Heart left ventricle (tissue), 13 donors: ENCODE results near the gene SKAP2.

ENCODE experiments used
- POLR2A ChIP-seq, 2 donors: fragments of 450-650 bp; IDR thresholded peaks; one replicate each; pipeline ENCODE4 v1.6.1; 2017; ENCODE audit warnings: antibody characterized with exemption in 2 of 2, mild to moderate bottlenecking in 2 of 2, moderate library complexity in 2 of 2
- TF ChIP-seq, protein P1 (sequence below), 12 donors: fragments of 200-600 bp; sonication (generic) in 4 of 12; IDR thresholded peaks; one replicate each; pipeline versions ENCODE4 v1.5.0 to v1.8.0; 2018 to 2022; ENCODE audit warnings: antibody characterized with exemption in 12 of 12, mild to moderate bottlenecking in 5 of 12
- donor health status: ischemic (EF 13 %, LVEDD 7.1; RV severe dilation, severe dysfunction).
- donor health status: DM: no; HTN: yes; CAD: no.
- donor health status: DM: no; HTN: no; CAD: no.
- donor health status: ischemic (EF 25% LVEDD 6.9; RV normal size, moderate dysfunction).
- donor health status: ischemic (EF 25% LVEDD 5.7; RV mildly dilated, moderate dysfunction).
- donor health status: ischemic (EF 35%, LVEDD 5.7; RV mildly dilated, moderate dysfunction).
- donor health status: nonischemic (EF 11% LVEDD 7.7; RV severe dilation, severe dysfunction).
- donor health status: DM: yes; HTN: yes; CAD: no.
- donor health status: PGD.
- donor health status: ischemic (EF 29% LVEDD 5.4; RV normal size, mild dysfunction).
- donor health status: nonischemic (EF 23%, LVEDD 6.1; RV moderate dilation, normal function).

DNA sequence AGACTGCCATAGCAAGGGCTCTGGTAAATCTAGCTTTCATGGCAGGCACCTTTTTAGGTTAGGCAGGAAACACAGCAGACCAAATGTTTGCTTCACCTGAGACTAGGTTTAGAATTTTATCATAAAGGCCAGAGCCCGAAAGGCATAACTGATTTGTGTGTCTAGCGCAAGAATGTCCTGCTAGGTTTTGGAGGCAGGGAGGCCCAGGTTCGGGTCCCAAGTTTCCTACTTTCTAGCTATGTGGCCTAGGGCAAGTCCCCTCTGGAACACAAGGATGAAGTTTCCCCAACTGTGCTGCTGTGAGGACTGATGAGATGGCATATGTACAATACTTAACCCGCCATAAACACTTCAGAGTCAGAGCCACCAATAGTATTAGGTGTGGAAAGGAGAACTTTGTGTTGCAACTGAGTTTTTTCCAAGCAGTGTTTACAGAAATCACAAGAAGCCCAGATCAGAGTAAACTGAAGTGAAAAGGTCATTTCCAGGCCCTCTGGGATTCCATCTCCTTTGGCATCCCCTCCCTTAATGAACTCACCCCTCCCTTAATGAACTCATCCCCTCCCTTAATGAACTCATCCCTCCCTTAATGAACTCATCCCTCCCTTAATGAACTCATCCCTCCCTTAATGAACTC, 244.9 kb downstream of the SKAP2 start:
- TF ChIP-seq, protein P1, sequence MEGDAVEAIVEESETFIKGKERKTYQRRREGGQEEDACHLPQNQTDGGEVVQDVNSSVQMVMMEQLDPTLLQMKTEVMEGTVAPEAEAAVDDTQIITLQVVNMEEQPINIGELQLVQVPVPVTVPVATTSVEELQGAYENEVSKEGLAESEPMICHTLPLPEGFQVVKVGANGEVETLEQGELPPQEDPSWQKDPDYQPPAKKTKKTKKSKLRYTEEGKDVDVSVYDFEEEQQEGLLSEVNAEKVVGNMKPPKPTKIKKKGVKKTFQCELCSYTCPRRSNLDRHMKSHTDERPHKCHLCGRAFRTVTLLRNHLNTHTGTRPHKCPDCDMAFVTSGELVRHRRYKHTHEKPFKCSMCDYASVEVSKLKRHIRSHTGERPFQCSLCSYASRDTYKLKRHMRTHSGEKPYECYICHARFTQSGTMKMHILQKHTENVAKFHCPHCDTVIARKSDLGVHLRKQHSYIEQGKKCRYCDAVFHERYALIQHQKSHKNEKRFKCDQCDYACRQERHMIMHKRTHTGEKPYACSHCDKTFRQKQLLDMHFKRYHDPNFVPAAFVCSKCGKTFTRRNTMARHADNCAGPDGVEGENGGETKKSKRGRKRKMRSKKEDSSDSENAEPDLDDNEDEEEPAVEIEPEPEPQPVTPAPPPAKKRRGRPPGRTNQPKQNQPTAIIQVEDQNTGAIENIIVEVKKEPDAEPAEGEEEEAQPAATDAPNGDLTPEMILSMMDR (IDR thresholded peaks at IDR 0.05), result no peak
- TF ChIP-seq POLR2A (IDR thresholded peaks at IDR 0.05), result no peak
